ENCODE results near the gene AUTS2. TPM values are rescaled to one million over a fixed set of nuclear protein-coding genes. Genes with fewer than 3 reads are reported as not detected.

Gene AUTS2
- total RNA-seq, 1 experiment from 2014 or later = 256 TPM

GRCh38 chr7:69928621-69929020, 330.3 kb downstream of the AUTS2 start:
- Histone ChIP-seq H3K79me1 (ENCODE audit: insufficient read depth, low read depth, low read length, poor library complexity, severe bottlenecking) (no peaks in the 10 kb centered on the region), H3K9ac (ENCODE audit: extremely low read depth, insufficient read length, low read length) (no peak overlapping the region), H2BK5ac (ENCODE audit: insufficient read length, low read length) (no peak overlapping the region), H2BK120ac (ENCODE audit: low read depth, low read length, poor library complexity, severe bottlenecking) (no peak overlapping the region), H3K79me2 (ENCODE audit: insufficient read depth, low read length) (no peaks in the 10 kb centered on the region), H3K56ac (ENCODE audit: insufficient read length, low read depth, low read length) (no peak overlapping the region), H2BK20ac (ENCODE audit: low read depth, low read length, poor library complexity, severe bottlenecking) (no peak overlapping the region), H3K23me2 (ENCODE audit: insufficient read length, low read depth, low read length, poor library complexity, severe bottlenecking) (no peaks in the 10 kb centered on the region), H3K27ac (ENCODE audit: insufficient read length, low read depth, low read length) (no peak overlapping the region), H2BK12ac (ENCODE audit: insufficient read length, low read depth, low read length) (no peak overlapping the region), H3K14ac (ENCODE audit: insufficient read depth, low read length) (no peak overlapping the region), H4K8ac (replicated peaks; ENCODE audit: insufficient read length, low read depth, low read length) (no peak overlapping the region), H2AFZ (ENCODE audit: low read length) (no peak overlapping the region), H4K91ac (ENCODE audit: insufficient read length, low read depth, low read length) (no peak overlapping the region), H3K23ac (ENCODE audit: insufficient read length, low read depth, low read length) (no peak overlapping the region), H3K4me2 (ENCODE audit: insufficient read depth, insufficient read length, low read length) (no peak overlapping the region), H4K5ac (ENCODE audit: insufficient read length, low read depth, low read length) (no peak overlapping the region), H3K18ac (ENCODE audit: insufficient read length, low read depth, low read length) (no peak overlapping the region), H4K20me1 (ENCODE audit: control insufficient read depth, insufficient read depth, insufficient read length) (no peaks in the 10 kb centered on the region), H3T11ph (ENCODE audit: low read length) (no peak overlapping the region), H3K27me3 (ENCODE audit: insufficient read depth, low read length) (no peaks in the 10 kb centered on the region), H2BK15ac (ENCODE audit: low read depth, low read length) (no peak overlapping the region), H2AK5ac (ENCODE audit: insufficient read length, low read length) (no peak overlapping the region), H3K4ac (ENCODE audit: low read depth, low read length) (no peak overlapping the region), H3K9me3 (ENCODE audit: control insufficient read depth, low read depth, low read length) (no peaks in the 10 kb centered on the region), H3K4me1 (ENCODE audit: insufficient read depth, low read length) (no peaks in the 10 kb centered on the region)
- Mint-ChIP-seq H3K4me3 (no peak overlapping the region), H3K4me1 (no peaks in the 10 kb centered on the region), H3K27me3 (ENCODE audit: low read depth) (no peaks in the 10 kb centered on the region), H3K9me3 (no peaks in the 10 kb centered on the region), H3K27ac (no peak overlapping the region), H3K36me3 (ENCODE audit: insufficient read depth in 1 of 3, low read depth in 3 of 3) (no peaks in the 10 kb centered on the region)
- no CpG with 5 or more reads among the region's 7 CpGs for WGBS (ENCODE audit: extremely low coverage, insufficient read length, low lambda C conversion rate)
- DNase-seq = no peak
- TF ChIP-seq CTCF (conservative IDR thresholded peaks at IDR 0.05) = no peak

Measured in H9 (cell line).